Common myeloid progenitor, CD34-positive (primary cell): ENCODE data around the gene FAM227A.

ENCODE experiments used
- CTCF ChIA-PET: fragments of 350-600 bp; sonication (Branson Sonifier 250); formaldehyde crosslinking; loops from one replicate; lab custom pipeline; 2021; ENCODE audit warnings: antibody characterized with exemption; lab: Charles Lee
- POLR2A ChIA-PET: fragments of 350-600 bp; sonication (Branson Sonifier 250); formaldehyde crosslinking; loops from one replicate; lab custom pipeline; 2021; ENCODE audit warnings: antibody characterized with exemption; lab: Charles Lee
- DNase-seq, 3 donors: peaks; one replicate each; pipeline versions ENCODE4 v3.0.0 to v3.0.0-alpha.2; 2013
- H3K27ac ChIP-seq, 2 experiments: 1 replicate in 1 of 2; 2 replicates in 1 of 2; pipeline ENCODE4 v1.7.0; 2013; ENCODE audit warnings: inconsistent platforms in 2 of 2, low read length in 2 of 2, mild to moderate bottlenecking in 2 of 2, low read depth in 1 of 2, moderate library complexity in 1 of 2; ENCODE audit not compliant: severe bottlenecking in 2 of 2, insufficient read depth in 1 of 2, poor library complexity in 1 of 2
- H3K27me3 ChIP-seq, 5 experiments: replicated peaks in 2 of 5; 1 replicate in 3 of 5; 2 replicates in 2 of 5; pipeline versions ENCODE4 v1.6.1 to v1.7.0; 2013; ENCODE audit warnings: low read length in 4 of 5, mild to moderate bottlenecking in 2 of 5, moderate library complexity in 2 of 5, inconsistent platforms in 1 of 5; ENCODE audit not compliant: insufficient read depth in 5 of 5, control insufficient read depth in 4 of 5
- H3K36me3 ChIP-seq, 4 experiments: 1 replicate in 2 of 4; 2 replicates in 2 of 4; pipeline versions ENCODE4 v1.6.1 to v1.7.0; 2013; ENCODE audit warnings: low read length in 3 of 4, control low read depth in 1 of 4, mild to moderate bottlenecking in 1 of 4; ENCODE audit not compliant: control insufficient read depth in 4 of 4, insufficient read depth in 4 of 4
- H3K4me1 ChIP-seq, 4 experiments: 1 replicate in 3 of 4; 2 replicates in 1 of 4; pipeline versions ENCODE4 v1.6.1 to v1.7.1; 2013; ENCODE audit warnings: low read length in 3 of 4, mild to moderate bottlenecking in 3 of 4, control low read depth in 1 of 4, inconsistent platforms in 1 of 4, moderate library complexity in 1 of 4; ENCODE audit not compliant: control insufficient read depth in 4 of 4, insufficient read depth in 4 of 4; ENCODE audit errors: control extremely low read depth in 1 of 4
- H3K4me3 ChIP-seq, 7 experiments: 1 replicate in 4 of 7; 2 replicates in 3 of 7; pipeline versions ENCODE4 v1.5.1 to v1.7.0; 2013; ENCODE audit warnings: mild to moderate bottlenecking in 7 of 7, low read length in 6 of 7, moderate library complexity in 6 of 7, inconsistent platforms in 2 of 7, low read depth in 2 of 7, control low read depth in 1 of 7; ENCODE audit not compliant: insufficient read depth in 4 of 7, control insufficient read depth in 1 of 7; ENCODE audit errors: extremely low read depth in 1 of 7
- H3K9me3 ChIP-seq, 5 experiments: 1 replicate in 4 of 5; 2 replicates in 1 of 5; pipeline versions ENCODE4 v1.6.1 to v1.7.1; 2013; ENCODE audit warnings: low read length in 4 of 5, mild to moderate bottlenecking in 2 of 5, inconsistent platforms in 1 of 5, low read depth in 1 of 5, moderate library complexity in 1 of 5; ENCODE audit not compliant: control insufficient read depth in 4 of 5, insufficient read depth in 2 of 5; ENCODE audit errors: control extremely low read depth in 1 of 5
- WGBS: methylation state at CpG from one replicate; pipeline ENCODE4 v1.1.5; 2013; ENCODE audit not compliant: insufficient coverage; 5-methylcytosine and 5-hydroxymethylcytosine counted together

Gene FAM227A

DNA sequence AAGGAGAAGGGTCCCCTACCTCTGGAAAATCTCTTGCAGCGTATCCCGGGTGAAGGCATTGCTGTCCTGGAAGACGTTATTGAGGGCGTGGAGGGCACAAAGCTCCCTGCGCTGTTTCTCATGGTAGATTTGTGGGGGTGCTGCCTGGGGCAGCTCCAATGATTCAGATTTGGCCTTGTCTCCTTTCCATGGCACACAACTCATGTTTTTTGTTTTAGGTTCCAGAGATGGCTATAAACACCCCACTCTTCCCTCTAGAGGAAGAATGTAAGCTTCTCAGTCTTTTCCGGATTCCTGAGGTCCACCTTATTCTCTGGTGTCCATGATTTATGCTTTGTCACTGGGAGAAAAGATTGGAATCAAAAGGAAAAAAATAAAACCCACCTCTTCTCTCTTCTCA lies 43.6 kb upstream of the FAM227A start:
- H3K9me3 ChIP-seq: no peaks in the 10 kb centered on the region
- ChIA-PET CTCF (interaction anchor here (1.0 to 4.7 kb wide), 6 partner anchors 11 to 66 kb away, joined by 3 to 40 read pairs (median 4); partner anchors contain the start of gene TOMM22), POLR2A (interaction anchor here (0.6 to 1.2 kb wide), 3 partner anchors 16 to 520 kb away, joined by 3 to 6 read pairs (median 3); no protein-coding TSS in a partner anchor)
- H3K4me1 ChIP-seq: peaks cover 14 to 55% (median 48%) of the 10 kb centered on the region in 4 experiments
- peaks cover 0 to 2% (median 0%) of the 10 kb centered on the region in 4 experiments for H3K36me3 ChIP-seq
- 83% methylated on average over 5 of the region's 6 CpGs for WGBS
- DNase-seq: peak in 1 of 3 donors; percentile 15
- H3K27me3 ChIP-seq: no peaks in the 10 kb centered on the region
- H3K4me3 ChIP-seq: peak overlapping the region; percentile 11 to 91 (median 88)
- H3K27ac ChIP-seq: peak overlapping the region; percentile 86 to 94

DNA sequence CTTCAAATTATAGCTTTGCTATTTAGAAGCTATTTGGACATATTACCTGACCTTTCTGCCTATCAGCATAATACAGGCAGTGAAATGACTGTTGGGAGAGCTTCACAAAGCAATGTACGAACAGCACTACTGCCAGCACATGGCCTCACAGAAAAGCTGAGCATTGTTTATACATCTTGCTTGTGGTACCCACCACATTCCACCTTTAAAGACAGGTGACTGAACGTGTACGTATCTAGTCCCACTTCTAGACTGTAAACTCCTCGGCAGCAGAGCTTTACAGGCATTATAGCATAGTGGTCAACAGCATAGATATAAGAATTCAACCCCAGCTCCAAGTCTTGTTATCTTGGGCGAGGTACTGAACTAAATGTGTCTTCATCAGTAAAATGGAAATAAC lies 43.0 kb upstream of the FAM227A start:
- 92% methylated on average over 3 of the region's 5 CpGs for WGBS
- no peak for DNase-seq
- POLR2A ChIA-PET: interaction anchor here (0.6 to 1.4 kb wide), 4 partner anchors 10 to 519 kb away, joined by 3 to 7 read pairs (median 4); partner anchors contain the start of gene TOMM22
- peak overlapping the region in 6 of 7 experiments; percentile 75 to 91 (median 88) for H3K4me3 ChIP-seq
- peaks cover 0 to 2% (median under 1%) of the 10 kb centered on the region in 4 experiments for H3K36me3 ChIP-seq
- no peaks in the 10 kb centered on the region for H3K9me3 ChIP-seq
- peak overlapping the region in 1 of 2 experiments; percentile 94 for H3K27ac ChIP-seq
- CTCF ChIA-PET: interaction anchor here (1.0 to 4.7 kb wide), 7 partner anchors 9 to 67 kb away, joined by 3 to 40 read pairs (median 5); partner anchors contain the start of gene TOMM22
- peaks cover 11 to 51% (median 43%) of the 10 kb centered on the region in 4 experiments for H3K4me1 ChIP-seq
- no peaks in the 10 kb centered on the region for H3K27me3 ChIP-seq

DNA sequence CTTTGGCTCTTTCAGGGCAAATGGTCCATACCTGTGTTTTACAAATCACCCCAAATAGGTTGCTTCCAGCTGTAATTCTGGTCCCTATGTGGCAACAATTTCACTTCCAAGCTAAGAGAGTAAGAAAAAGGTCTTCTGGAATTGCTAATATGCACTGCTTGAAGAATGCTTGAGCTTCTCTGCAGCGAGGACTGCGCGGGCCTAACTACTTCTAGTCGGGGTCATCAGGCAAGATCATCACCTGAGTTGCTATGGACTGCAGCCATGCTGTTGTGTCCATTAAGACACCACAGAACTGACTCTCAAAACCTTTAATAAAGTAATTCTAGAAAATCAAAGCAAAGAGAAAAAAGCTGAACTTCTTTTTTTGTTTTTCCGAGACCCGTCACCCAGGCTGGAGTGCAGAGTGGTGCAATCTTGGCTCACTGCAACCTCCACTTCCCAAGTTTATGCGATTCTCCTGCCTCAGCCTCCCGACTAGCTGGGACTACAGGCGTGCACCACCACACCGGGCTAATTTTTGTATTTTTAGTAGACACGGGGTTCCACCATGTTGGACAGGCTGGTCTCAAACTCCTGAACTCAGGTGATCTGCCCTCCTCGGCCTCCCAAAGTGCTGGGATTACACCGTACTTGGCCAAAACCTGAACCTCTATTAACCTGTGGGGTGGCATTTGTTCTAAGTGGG lies 42.4 kb upstream of the FAM227A start:
- ChIA-PET CTCF (interaction anchor here (1.2 to 4.7 kb wide), 6 partner anchors 9 to 27 kb away, joined by 4 to 40 read pairs (median 6); partner anchors contain the start of gene TOMM22), POLR2A (interaction anchor here (1.2 to 1.4 kb wide), 2 partner anchors 10 to 17 kb away, joined by 3 to 7 read pairs; partner anchors contain the start of gene TOMM22)
- Histone ChIP-seq H3K36me3 (peaks cover 0 to 6% (median under 1%) of the 10 kb centered on the region in 4 experiments), H3K9me3 (no peaks in the 10 kb centered on the region), H3K27ac (peak overlapping the region in 1 of 2 experiments; percentile 94), H3K4me1 (peaks cover 11 to 51% (median 43%) of the 10 kb centered on the region in 4 experiments), H3K4me3 (peak overlapping the region in 5 of 7 experiments; percentile 75 to 91 (median 88)), H3K27me3 (no peaks in the 10 kb centered on the region)
- DNase-seq: no peak
- over 99% methylated on average over 12 of the region's 13 CpGs for WGBS

DNA sequence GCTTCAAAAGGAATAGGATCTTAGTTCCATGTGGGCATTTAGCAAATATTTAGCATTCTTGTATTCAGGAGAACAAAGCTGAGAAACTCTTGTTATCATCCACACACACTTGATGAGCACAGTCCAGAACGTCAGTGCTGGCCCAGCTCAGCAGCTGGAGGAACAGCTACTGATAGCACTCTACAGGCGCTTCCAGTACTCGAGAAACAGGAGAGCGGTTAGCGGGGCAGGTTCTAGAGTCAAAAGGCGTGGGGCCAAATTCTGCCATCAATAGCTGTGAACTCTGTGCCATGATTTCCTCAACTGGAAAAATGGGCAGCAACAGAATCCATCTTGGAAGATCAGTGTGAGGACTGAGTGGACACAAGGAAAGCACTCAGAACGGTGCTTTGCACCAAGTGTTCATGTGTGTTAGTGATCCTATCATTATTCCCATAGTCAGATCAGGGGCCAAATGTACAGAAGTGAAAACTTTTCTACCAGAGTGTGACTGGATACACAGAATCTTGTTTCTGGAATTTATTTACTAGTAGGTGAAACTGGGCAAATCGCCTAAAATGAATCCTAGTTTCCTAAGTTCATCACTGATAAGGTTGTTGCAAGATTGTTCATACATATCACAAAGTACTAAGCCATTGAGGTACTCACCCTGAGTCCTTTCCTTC lies 41.4 kb upstream of the FAM227A start:
- ChIA-PET CTCF (interaction anchor here (0.6 to 4.7 kb wide), 5 partner anchors 10 to 28 kb away, joined by 3 to 40 read pairs (median 6); partner anchors contain the start of gene TOMM22), POLR2A (interaction anchor here (1.2 to 1.4 kb wide), 2 partner anchors 9 to 16 kb away, joined by 3 to 7 read pairs; partner anchors contain the start of gene TOMM22)
- Histone ChIP-seq H3K4me3 (peak overlapping the region in 2 of 7 experiments; percentile 47 to 88), H3K27ac (peak overlapping the region; percentile 0 to 59), H3K4me1 (peaks cover 11 to 51% (median 43%) of the 10 kb centered on the region in 4 experiments), H3K9me3 (no peaks in the 10 kb centered on the region), H3K27me3 (no peaks in the 10 kb centered on the region), H3K36me3 (peaks cover 0 to 15% (median under 1%) of the 10 kb centered on the region in 4 experiments)
- peak in 2 of 3 donors; percentile 52 to 70 for DNase-seq
- 86% methylated on average over 7 of the region's 8 CpGs for WGBS

DNA sequence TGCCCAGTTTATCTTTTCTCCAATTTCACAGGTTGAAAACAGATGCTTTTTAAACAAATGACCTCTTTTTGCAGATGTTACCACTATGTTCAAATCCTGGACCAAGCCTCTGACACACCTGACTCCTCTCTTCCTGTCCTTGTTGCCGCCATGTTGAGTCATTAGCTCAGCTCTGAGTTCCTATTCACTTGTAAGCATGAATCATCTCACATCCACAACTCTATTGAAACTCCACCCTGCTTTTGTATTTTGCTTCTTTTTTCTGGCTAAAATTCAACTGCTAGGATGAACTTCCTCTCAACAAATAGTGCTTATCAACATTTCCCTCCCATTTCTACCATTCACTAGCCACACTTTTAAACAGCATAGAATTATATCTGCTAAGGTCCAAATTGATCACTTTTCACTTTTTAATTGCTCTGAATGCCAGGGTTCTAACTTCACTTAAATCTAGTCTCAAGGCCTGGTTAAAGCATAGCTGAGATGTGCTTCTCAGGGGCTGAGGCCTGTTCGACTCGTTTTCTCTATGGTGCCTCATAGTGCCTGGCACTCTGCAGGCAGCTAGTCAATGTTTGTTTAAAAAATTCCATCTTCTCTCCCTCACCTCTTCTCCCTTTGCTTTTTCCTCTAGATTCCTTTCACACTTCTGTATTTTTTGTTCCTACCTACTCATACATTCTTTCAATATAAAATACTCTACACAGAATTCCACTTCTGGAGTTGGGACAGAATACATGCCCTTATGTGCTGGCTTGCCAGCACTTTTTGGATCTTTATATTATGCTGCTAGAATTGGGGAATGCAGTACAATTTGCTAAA lies 40.6 kb upstream of the FAM227A start:
- DNase-seq: peak; percentile 33 to 62 (median 54)
- POLR2A ChIA-PET: no interaction called here
- peaks cover 0 to 17% (median 3%) of the 10 kb centered on the region in 4 experiments for H3K36me3 ChIP-seq

DNA sequence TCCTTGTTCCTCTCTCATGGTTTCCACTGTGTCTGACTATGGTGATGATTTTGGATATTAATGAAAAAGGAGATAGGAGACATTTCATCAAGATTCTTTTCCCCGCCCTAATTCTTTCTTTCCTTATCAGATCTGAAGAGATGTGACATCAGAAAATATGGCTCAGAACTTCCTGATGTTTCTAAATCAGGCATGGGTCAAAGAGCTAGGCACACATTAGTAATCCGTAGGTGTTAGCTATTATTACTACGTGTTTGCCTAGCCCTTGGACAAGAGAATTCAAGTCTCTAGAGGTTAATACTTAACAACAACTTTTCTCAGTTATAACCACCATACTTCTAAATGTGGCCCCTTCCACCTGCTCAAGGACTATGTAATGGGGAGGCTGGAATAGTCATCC lies 38.7 kb upstream of the FAM227A start:
- CTCF ChIA-PET: interaction anchor here (0.9 kb wide), 1 partner anchor 11 kb away, joined by 3 read pairs; no protein-coding TSS in a partner anchor
- no peak for DNase-seq
- POLR2A ChIA-PET: interaction anchor here (0.7 kb wide), 1 partner anchor 159 kb away, joined by 3 read pairs; no protein-coding TSS in a partner anchor
- Histone ChIP-seq H3K27me3 (no peaks in the 10 kb centered on the region), H3K36me3 (peaks cover 0 to 25% (median 5%) of the 10 kb centered on the region in 4 experiments), H3K4me3 (no peak overlapping the region), H3K9me3 (no peaks in the 10 kb centered on the region), H3K27ac (no peak overlapping the region), H3K4me1 (peaks cover 10 to 41% (median 34%) of the 10 kb centered on the region in 4 experiments)
- no CpG with 5 or more reads among the region's 3 CpGs for WGBS

More for the DNA sequence above, 40.6 kb upstream of the FAM227A start:
- Histone ChIP-seq H3K4me1 (peaks cover 11 to 48% (median 43%) of the 10 kb centered on the region in 4 experiments), H3K4me3 (peak overlapping the region in 3 of 7 experiments; percentile 1 to 6 (median 2)), H3K27ac (peak overlapping the region; percentile 0 to 59), H3K9me3 (no peaks in the 10 kb centered on the region), H3K27me3 (no peaks in the 10 kb centered on the region)
- CTCF ChIA-PET: interaction anchor here (0.6 to 4.7 kb wide), 4 partner anchors 11 to 29 kb away, joined by 3 to 40 read pairs (median 10); partner anchors contain the start of gene TOMM22
- 78% methylated on average over 3 of the region's 3 CpGs for WGBS
